GM21619 (cell line): Measurements from ENCODE around the gene PRRC1.
A peak's percentile ranks its signal among the peaks of the same experiment; 100 is the strongest.
"Not testable (repeated sequence)": the region's sequence is repeated elsewhere in the genome, so short reads cannot be mapped to it uniquely, and the experiment has no call there.

Experiments used
- ATAC-seq: cut with Tn5 transposase; IDR thresholded peaks from one replicate; pipeline ENCODE4 v1.9.1; 2021; ENCODE audit not compliant: unreplicated experiment

The PRRC1 gene

GRCh38 chr5:127540553-127540952, 23.1 kb downstream of the PRRC1 start:
- ATAC-seq, result not testable (repeated sequence)

- not testable (repeated sequence) for ATAC-seq
Measured at GRCh38 chr5:127545249-127545648, 27.8 kb downstream of the PRRC1 start.

GRCh38 chr5:127549551-127549950, 32.1 kb downstream of the PRRC1 start:
- no peak for ATAC-seq

- ATAC-seq, result no peak
Measured at GRCh38 chr5:127550652-127551409, 33.4 kb downstream of the PRRC1 start.

GRCh38 chr5:127551410-127552041, 34.1 kb downstream of the PRRC1 start:
- no peak for ATAC-seq

- ATAC-seq, result no peak
Measured at GRCh38 chr5:127555826-127556225, 38.4 kb downstream of the PRRC1 start.

GRCh38 chr5:127556609-127557334, 39.3 kb downstream of the PRRC1 start:
- ATAC-seq, result no peak

GRCh38 chr5:127558273-127558672, 40.8 kb downstream of the PRRC1 start:
- no peak for ATAC-seq

GRCh38 chr5:127561254-127561653, 43.8 kb downstream of the PRRC1 start:
- no peak for ATAC-seq

- ATAC-seq, result peak; percentile 21
Measured at GRCh38 chr5:127562252-127562651, 44.8 kb downstream of the PRRC1 start.

- no peak for ATAC-seq
Measured at GRCh38 chr5:127563136-127563535, 45.7 kb downstream of the PRRC1 start.

- peak; percentile 31 for ATAC-seq
Measured at GRCh38 chr5:127564002-127564769, 46.7 kb downstream of the PRRC1 start.

- ATAC-seq, result no peak
Measured at GRCh38 chr5:127565586-127566270, 48.3 kb downstream of the PRRC1 start.

- peak; percentile 73 for ATAC-seq
Measured at GRCh38 chr5:127567026-127567768, 49.8 kb downstream of the PRRC1 start.

- ATAC-seq, result no peak
Measured at GRCh38 chr5:127568166-127568565, 50.7 kb downstream of the PRRC1 start.

GRCh38 chr5:127569471-127569870, 52.0 kb downstream of the PRRC1 start:
- not testable (repeated sequence) for ATAC-seq

GRCh38 chr5:127571314-127572131, 54.1 kb downstream of the PRRC1 start:
- ATAC-seq, result peak; percentile 47

- ATAC-seq, result no peak
Measured at GRCh38 chr5:127572930-127573329, 55.5 kb downstream of the PRRC1 start.
